HepG2 (cell line): ENCODE results near the gene FBP1. TPM values are rescaled to one million over a fixed set of nuclear protein-coding genes. Genes with fewer than 3 reads are reported as not detected.

ENCODE experiments used
- ARID3A ChIP-seq: IDR thresholded peaks from 2 replicates; pipeline ENCODE4 v1.6.1; 2012; ENCODE audit warnings: low read depth, low read length, improper control_type of control experiment
- CREBL2 ChIP-seq: sonication (generic); formaldehyde crosslinking; IDR thresholded peaks from 2 replicates; pipeline ENCODE4 v1.8.1; 2023; ENCODE audit warnings: missing genetic modification reagents, mild to moderate bottlenecking, borderline replicate concordance
- ELF3 ChIP-seq: IDR thresholded peaks from 2 replicates; pipeline ENCODE4 v1.6.1; 2016; ENCODE audit warnings: missing genetic modification reagents, missing compliant biosample characterization
- GATAD1 ChIP-seq: IDR thresholded peaks from 2 replicates; pipeline ENCODE4 v1.6.1; 2016; ENCODE audit warnings: missing genetic modification reagents, missing compliant biosample characterization
- MAFK ChIP-seq, 2 experiments: IDR thresholded peaks in 1 of 2; conservative IDR thresholded peaks in 1 of 2; 2 replicates each; pipeline ENCODE4 v1.6.1; 2011; ENCODE audit warnings: improper control_type of control experiment in 2 of 2, low read length in 2 of 2
- MXD1 ChIP-seq: sonication (generic); formaldehyde crosslinking; IDR thresholded peaks from 2 replicates; pipeline ENCODE4 v1.4.0; 2020; ENCODE audit warnings: mild to moderate bottlenecking, missing genetic modification reagents
- PBX3 ChIP-seq: sonication (generic); formaldehyde crosslinking; IDR thresholded peaks from 2 replicates; pipeline ENCODE4 v1.8.1; 2023; ENCODE audit warnings: missing genetic modification reagents, inconsistent platforms, borderline replicate concordance
- PPARG ChIP-seq: conservative IDR thresholded peaks from 2 replicates; pipeline ENCODE4 v1.6.1; 2016; ENCODE audit warnings: missing biosample characterization, missing genetic modification reagents
- REL ChIP-seq: sonication (generic); formaldehyde crosslinking; conservative IDR thresholded peaks from 2 replicates; pipeline ENCODE4 v1.8.0; 2022; ENCODE audit warnings: mild to moderate bottlenecking, missing genetic modification reagents, moderate library complexity
- REPIN1 ChIP-seq: sonication (generic); formaldehyde crosslinking; IDR thresholded peaks from 2 replicates; pipeline ENCODE4 v1.8.0; 2022; ENCODE audit warnings: missing genetic modification reagents, low read depth, mild to moderate bottlenecking, borderline replicate concordance
- SMAD9 ChIP-seq: sonication (generic); formaldehyde crosslinking; IDR thresholded peaks from 2 replicates; pipeline ENCODE4 v1.5.1; 2020; ENCODE audit warnings: mild to moderate bottlenecking, missing genetic modification reagents
- SMC3 ChIP-seq: IDR thresholded peaks from 2 replicates; pipeline ENCODE4 v1.6.1; 2011; ENCODE audit warnings: low read length, improper control_type of control experiment
- TBX2 ChIP-seq: sonication (generic); formaldehyde crosslinking; IDR thresholded peaks from 2 replicates; pipeline ENCODE4 v1.5.0; 2020; ENCODE audit warnings: missing genetic modification reagents, mild to moderate bottlenecking, borderline replicate concordance
- TFE3 ChIP-seq: IDR thresholded peaks from 2 replicates; pipeline ENCODE4 v1.6.1; 2016
- ZNF101 ChIP-seq: sonication (generic); formaldehyde crosslinking; IDR thresholded peaks from 2 replicates; pipeline ENCODE4 v1.4.0; 2020; ENCODE audit warnings: mild to moderate bottlenecking, low read depth, missing genetic modification reagents, borderline replicate concordance
- ZNF276 ChIP-seq: sonication (generic); formaldehyde crosslinking; IDR thresholded peaks from 2 replicates; pipeline ENCODE4 v1.4.0; 2020; ENCODE audit warnings: mild to moderate bottlenecking, low read depth, missing genetic modification reagents
- ZNF530 ChIP-seq: sonication (generic); formaldehyde crosslinking; IDR thresholded peaks from 2 replicates; pipeline ENCODE4 v1.5.0; 2020; ENCODE audit warnings: low read depth, mild to moderate bottlenecking, missing genetic modification reagents
- ZSCAN25 ChIP-seq: sonication (generic); formaldehyde crosslinking; IDR thresholded peaks from 2 replicates; pipeline ENCODE4 v1.8.0; 2022; ENCODE audit warnings: mild to moderate bottlenecking, missing genetic modification reagents
- polyA plus RNA-seq, 8 experiments: library from polyadenylated mRNA; depleted of rRNA in 3 of 8; stranded (reverse) in 7 of 8; unstranded in 1 of 8; fragments of >200 nt; fragmentation: Illumina TruSeq in 4 of 8; extraction: Trizol in 4 of 8; gene quantifications; 2 replicates each; pipeline versions ENCODE4 v1.2.1 to v1.2.3, GENCODE V29; 2011 to 2016; ENCODE audit warnings: low read depth in 4 of 8, missing spikeins in 1 of 8, mixed read lengths in 1 of 8; ENCODE audit not compliant: insufficient read depth in 1 of 8
- total RNA-seq, 5 experiments: library from RNA; depleted of rRNA; stranded (reverse); fragments of >200 nt; fragmentation: Illumina TruSeq; extraction: Trizol; gene quantifications; 2 replicates each; pipeline ENCODE4 v1.2.3, GENCODE V29; 2016; ENCODE audit warnings: low read depth in 1 of 5

FBP1 gene
- total and polyA plus RNA-seq, 2 of the 13 experiments (the other 11 are each of a cell fraction or from before 2014, with no cell fraction given) = 0.29 to 0.53 TPM

GRCh38 chr9:94612071-94612470 lies 27.2 kb downstream of the FBP1 start (continued):
- TF ChIP-seq REPIN1 (CRISPR knock-in tag) (no peak), MAFK (conservative IDR thresholded peaks at IDR 0.05 in 1 of 2, IDR thresholded peaks at IDR 0.05 in 1 of 2; ENCODE audit: low read length in 2 of 2) (no peak), ZNF530 (CRISPR knock-in tag) (no peak), PBX3 (no peak), PPARG (no peak), ARID3A (0 out of 2 replicates have a peak, but pooled peaks have one; percentile 15), ZNF101 (no peak), SMC3 (no peak), ZNF276 (CRISPR knock-in tag) (no peak), ZSCAN25 (CRISPR knock-in tag) (peak; percentile 55; the same call in 1 of the 2 replicates), CREBL2 (CRISPR knock-in tag) (no peak), SMAD9 (no peak), GATAD1 (no peak), REL (CRISPR knock-in tag) (no peak), MXD1 (CRISPR knock-in tag) (no peak), TFE3 (CRISPR knock-in tag) (no peak), TBX2 (CRISPR knock-in tag) (peak; percentile 40; the same call in 1 of the 2 replicates), ELF3 (CRISPR knock-in tag) (no peak)
